GM12865 (cell line): ENCODE results near the gene FAM217B.
A peak's percentile ranks its signal among the peaks of the same experiment; 100 is the strongest.

ENCODE experiments used
- DNase-seq: peaks from one replicate; pipeline ENCODE4 v3.0.0; 2010; ENCODE audit warnings: low read depth
- H3K4me3 ChIP-seq: 2 replicates; pipeline ENCODE4 v1.5.1; 2011; ENCODE audit warnings: mild to moderate bottlenecking, low read depth, low read length, control low read depth
- TF ChIP-seq, protein P1 (sequence below): IDR thresholded peaks from 2 replicates; pipeline ENCODE4 v1.5.1; 2011; ENCODE audit warnings: low read length, control low read depth, low read depth, inconsistent platforms; ENCODE audit not compliant: insufficient read depth; ENCODE audit errors: missing control alignments

Gene FAM217B

DNA sequence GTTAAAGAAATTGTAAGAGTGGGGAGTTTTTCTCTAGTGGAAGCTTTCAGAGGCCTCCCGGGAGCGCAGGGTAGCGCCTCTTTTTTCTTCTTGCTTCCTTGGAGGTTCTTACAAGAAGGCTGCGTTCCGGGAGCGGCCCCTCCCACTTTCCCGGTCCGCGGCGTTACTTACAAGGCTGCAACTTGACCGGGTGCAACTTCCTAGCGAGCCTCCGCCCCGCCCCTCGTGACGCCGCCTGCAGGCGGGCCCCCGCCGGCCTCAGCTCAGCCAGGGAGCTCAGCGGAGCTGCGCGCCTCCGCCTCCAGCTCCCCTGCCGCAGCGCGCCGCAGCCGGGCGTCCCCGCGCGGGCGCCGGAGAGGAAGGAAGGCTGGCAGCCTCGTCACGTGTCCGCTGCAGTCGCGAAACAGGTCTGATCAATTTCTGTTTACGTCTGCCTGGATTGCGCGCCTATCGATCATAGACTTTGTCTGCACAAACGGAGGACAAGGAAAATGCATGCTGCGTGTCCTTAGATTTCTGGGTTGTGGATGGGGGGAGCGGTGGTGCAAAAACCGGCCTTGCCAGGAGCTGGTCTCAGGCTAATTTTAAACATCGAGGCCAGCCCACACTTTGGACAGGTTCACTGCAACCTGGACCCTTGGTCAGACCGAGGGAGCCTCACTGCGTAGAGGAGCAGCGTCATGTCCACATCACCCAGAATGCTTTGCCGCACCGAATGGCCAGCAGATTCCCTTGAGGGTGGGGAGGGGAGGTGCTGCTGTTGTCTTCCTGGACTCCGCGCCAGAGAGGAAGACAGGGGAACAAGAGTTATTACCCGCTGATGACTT is at the start of gene FAM217B, which contains the start of gene PPP1R3D:
Gene FAM217B, plus strand, starts transcription at position 261 of the 827 bp plus-strand sequence. CDS start 3,555 bp downstream, outside the sequence.
Gene PPP1R3D, minus strand, starts transcription at position 177 of the 827 bp plus-strand sequence. CDS start 374 bp downstream, outside the sequence.
- peak; percentile 97 for DNase-seq
- TF ChIP-seq, protein P1, sequence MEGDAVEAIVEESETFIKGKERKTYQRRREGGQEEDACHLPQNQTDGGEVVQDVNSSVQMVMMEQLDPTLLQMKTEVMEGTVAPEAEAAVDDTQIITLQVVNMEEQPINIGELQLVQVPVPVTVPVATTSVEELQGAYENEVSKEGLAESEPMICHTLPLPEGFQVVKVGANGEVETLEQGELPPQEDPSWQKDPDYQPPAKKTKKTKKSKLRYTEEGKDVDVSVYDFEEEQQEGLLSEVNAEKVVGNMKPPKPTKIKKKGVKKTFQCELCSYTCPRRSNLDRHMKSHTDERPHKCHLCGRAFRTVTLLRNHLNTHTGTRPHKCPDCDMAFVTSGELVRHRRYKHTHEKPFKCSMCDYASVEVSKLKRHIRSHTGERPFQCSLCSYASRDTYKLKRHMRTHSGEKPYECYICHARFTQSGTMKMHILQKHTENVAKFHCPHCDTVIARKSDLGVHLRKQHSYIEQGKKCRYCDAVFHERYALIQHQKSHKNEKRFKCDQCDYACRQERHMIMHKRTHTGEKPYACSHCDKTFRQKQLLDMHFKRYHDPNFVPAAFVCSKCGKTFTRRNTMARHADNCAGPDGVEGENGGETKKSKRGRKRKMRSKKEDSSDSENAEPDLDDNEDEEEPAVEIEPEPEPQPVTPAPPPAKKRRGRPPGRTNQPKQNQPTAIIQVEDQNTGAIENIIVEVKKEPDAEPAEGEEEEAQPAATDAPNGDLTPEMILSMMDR = no peak
- peak within 1 kb of the TSS; percentile 93 for H3K4me3 ChIP-seq

DNA sequence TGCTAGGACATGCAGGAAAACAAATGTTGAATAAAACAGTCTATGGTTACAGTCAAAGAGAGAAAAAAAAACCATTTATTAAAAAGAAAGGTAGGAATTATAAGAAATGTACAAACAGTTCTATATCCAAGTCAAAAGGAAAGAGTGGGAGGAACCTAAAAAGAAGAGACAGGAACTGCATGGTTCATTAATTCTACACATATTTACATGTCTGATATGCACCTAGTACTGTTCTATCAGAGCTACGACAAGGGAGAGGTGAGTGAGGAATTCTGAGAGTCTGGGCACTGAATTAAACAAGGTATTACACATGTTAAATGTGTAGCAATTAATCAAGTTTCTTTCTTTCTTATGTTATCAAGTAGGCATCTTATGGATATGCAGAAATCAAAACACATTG is 48.6 kb upstream of the FAM217B start:
- DNase-seq = no peak
- TF ChIP-seq, protein P1 = no peak
- no peak overlapping the region for H3K4me3 ChIP-seq

GRCh38 chr20:59895908-59896307 is 44.3 kb upstream of the FAM217B start:
- TF ChIP-seq, protein P1 = no peak
- DNase-seq = no peak

GRCh38 chr20:59902470-59902869 is 37.7 kb upstream of the FAM217B start:
- TF ChIP-seq, protein P1 = no peak
- DNase-seq = no peak
- no peak overlapping the region for H3K4me3 ChIP-seq

More at GRCh38 chr20:59895908-59896307, 44.3 kb upstream of the FAM217B start:
- H3K4me3 ChIP-seq = no peak overlapping the region

DNA sequence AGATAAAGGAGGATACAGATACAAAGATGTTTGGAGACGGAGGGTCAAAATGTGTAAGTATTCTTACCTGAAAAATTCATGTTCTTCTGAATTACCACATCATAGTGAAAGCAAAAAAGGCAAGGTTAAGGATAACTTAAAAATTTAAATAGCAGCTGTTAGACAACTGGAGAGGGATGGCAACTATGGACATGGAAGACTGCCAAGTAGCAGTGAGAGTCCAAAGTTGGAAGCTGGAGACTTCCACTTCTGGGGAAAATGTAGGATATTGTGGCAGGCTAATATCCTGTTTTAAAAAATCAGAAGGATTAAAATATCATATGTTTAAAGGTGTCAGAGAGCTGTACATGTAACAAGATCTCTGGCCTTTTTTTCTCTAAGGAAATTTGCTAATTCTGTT is 36.6 kb upstream of the FAM217B start:
- H3K4me3 ChIP-seq = no peak overlapping the region
- TF ChIP-seq, protein P1 = no peak
- DNase-seq = no peak

DNA sequence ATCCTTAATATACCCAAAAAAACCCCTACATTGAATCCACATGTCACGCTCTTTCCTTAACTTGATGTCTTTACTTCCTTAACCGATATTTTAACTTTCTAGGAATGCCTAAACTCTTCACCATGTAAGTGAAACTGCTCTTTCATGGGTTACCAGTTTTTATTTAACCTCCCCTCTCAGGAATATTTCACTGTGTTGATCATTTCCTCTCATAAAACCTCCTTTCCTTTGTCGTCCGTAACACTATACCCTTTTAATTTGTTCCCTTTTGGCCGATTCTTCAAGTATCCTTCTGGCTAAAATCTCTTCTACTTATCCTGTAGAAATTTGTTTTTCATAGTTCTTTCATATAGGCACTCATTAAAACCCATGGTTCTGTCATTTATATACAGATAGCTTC is 31.3 kb upstream of the FAM217B start:
- TF ChIP-seq, protein P1 = no peak
- H3K4me3 ChIP-seq = no peak overlapping the region
- no peak for DNase-seq
